GM19023 (cell line): ENCODE results near the gene IFITM10.

Source experiments
- ATAC-seq: cut with Tn5 transposase; IDR thresholded peaks from one replicate; pipeline ENCODE4 v1.9.1; 2021; ENCODE audit warnings: mild to moderate bottlenecking, moderate library complexity; ENCODE audit not compliant: unreplicated experiment

Gene IFITM10

GRCh38 chr11:1753229-1753928, 3.0 kb upstream of the IFITM10 start:
- ATAC-seq: no peak

- ATAC-seq: no peak
Measured at GRCh38 chr11:1752907-1753228, 2.5 kb upstream of the IFITM10 start.

GRCh38 chr11:1751999-1752906, 1.9 kb upstream of the IFITM10 start:
- ATAC-seq: no peak

- ATAC-seq: no peak
Measured at GRCh38 chr11:1751531-1751921, 1.1 kb upstream of the IFITM10 start.

DNA sequence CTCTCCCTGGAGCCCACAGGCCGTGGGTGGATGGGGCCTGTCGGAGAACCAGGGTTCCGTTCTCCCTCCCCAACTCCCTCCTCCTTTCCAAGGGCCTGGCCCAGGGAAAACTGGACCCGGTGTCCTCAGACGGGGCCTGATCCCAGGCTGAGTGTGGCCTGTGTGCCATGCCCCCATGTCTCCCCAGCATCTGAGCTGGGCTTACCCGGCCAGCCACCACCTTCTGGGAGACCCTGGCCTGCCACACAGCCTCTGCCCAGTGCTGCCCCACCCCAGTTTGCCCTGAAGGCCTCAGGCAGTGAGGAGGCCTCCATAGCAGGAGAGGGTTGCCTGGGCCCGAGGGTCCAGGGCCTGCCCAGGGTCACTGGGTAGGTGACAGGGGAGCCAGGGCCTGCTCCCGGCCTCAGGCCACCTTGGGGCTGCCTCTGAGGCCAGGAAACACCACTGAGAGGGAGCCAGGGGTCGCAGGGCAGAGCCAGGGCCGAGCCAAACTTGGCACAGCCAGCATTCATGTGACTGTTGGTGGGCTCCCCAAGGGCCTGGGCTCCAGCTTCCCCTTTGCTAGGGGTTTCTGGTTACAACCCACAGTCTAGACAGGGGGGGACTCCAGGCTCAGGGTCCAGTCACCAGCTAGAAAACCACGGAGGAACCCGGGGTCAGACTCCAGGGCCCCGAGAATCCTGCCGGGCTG, 590 bp upstream of the IFITM10 start:
- ATAC-seq: no peak

GRCh38 chr11:1749395-1750351, 722 bp downstream of the IFITM10 start:
- no peak for ATAC-seq

DNA sequence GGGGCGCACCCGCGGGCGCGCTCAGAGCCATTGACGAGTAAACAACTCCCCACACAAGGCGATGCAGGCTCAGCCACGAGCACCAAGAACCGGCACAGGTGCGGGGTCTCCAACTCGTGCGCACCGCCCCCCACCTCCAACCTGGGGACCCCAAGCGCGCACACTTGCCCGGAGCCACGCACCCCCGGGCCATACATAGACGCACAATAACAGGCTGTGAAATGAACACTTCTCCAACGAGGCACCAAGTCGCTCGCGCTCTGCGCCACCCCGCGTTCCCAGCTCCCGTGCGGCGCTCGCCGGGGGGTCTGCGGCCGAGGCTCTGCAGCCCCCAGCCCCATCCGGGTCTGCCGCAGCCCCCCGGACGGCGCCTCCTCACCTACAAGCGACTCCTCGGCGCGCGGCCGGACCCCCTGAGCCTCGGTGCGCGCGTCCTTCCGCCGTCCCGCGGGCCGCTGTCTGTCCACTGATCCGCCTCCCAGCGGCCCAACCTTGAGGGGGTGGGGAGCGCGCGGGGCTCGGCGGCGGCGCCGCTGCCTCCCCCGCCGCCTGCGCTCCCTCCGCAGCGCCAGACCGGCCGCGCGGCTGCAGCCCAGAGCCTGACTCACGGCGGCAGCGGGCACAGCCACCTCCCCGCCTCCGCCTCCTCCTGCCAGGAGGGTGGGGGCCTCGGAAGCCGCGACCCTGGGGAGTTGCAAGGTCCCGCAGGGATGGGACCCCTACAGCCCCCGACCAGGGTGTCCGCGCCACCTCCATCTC, 1.6 kb downstream of the IFITM10 start:
- no peak for ATAC-seq

DNA sequence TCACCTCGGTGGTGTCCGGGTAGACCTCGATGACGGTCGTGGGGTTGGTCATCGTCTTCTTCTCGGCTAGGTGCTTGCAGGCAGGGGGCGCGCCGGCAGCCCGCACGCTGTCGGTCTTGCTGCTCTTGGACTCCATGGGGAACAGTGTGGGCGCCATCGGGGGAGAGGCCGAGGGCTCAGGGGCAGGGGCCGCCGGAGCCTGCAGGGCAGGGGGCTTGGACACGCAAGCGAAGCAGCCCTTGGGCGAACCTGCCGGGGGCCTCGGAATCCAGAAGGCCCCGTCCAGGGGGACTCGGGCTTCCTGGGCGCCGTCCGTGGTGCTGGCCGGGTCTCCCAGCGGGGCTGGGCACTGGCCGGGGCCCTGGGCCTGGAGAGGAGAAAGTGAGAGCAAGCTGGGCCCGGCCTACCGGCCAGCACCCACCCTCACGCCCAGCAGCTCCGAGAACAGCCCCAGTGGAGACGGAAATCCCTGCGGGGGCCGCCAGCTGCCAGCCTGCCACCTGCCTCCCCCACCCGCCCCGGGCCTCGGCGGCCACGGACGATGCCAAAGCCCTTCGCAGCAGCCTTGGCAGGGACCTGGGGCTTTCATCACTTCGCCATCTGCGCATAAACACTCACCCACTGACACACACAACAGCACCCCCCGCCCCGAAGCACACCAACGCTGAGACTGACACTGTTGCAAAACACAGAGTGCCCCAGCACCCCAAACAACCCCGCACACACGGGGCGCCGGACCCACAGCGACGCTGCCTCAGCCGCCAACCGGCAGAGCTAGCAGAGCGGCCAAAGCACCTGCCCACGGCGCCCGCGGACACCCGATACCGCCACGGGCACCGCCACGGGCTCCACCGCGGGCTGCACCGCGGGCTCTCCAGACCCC, 2.4 kb downstream of the IFITM10 start:
- no peak for ATAC-seq

- ATAC-seq: no peak
Measured at GRCh38 chr11:1746956-1747752, 3.2 kb downstream of the IFITM10 start.

GRCh38 chr11:1746511-1746931, 3.9 kb downstream of the IFITM10 start:
- no peak for ATAC-seq

DNA sequence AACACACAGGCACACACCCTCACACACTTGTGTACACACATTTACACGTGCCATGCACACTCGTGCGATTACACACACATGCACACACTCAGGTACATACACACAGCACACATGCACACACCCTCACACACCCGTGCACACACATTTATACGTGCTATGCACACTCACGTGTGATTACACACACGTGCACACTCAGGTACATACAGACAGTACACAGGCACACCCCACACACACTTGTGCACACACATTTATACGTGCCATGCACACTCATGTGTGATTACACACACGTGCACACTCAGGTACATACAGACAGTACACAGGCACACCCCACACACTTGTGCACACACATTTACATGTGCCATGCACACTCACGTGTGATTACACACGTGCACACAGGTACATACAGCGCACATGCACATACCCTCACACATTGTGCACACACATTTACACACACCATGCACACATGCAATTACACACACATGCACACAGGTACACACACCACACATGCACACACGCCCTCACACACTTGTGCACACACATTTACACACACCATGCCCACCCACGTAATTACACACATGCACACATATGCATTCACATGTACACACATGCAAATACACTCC, 4.6 kb downstream of the IFITM10 start:
- ATAC-seq: no peak

DNA sequence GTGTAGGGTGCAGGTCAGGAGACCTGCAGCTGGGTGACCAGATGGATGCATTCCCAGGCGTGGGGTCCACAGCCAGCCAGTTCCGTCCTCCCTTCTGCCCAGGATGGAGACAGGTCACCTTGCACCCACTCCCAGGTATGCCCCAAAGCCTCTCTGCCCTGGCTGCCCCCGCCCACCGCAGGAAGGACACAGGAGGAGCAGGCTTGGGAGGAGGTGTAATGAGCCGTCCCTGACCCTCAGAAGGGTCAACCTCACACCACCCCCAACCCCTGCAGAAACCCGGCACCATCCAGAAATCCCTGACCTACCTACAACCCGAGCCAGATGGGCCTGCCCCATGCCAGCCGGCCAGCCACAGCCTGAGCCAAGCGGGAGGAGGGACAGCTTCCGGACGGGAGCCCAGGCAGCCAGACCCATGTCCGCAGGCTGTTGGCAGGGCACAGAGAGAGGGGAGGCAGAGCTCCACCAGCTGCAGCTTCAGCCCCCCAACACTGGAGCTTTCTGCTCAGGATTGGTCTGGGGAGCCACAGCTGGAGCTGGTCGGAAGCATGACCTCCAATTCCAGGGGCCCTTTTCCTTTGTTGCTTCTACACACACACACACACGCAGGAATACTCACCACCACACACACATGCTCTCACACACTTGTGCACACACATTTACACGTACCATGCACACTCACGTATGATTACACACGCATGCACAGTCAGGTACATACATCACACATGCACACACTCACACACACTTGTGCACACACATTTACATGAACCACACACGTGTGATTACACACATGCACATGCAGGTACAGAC, 5.3 kb downstream of the IFITM10 start:
- ATAC-seq: no peak

- no peak for ATAC-seq
Measured at GRCh38 chr11:1744137-1744886, 6.1 kb downstream of the IFITM10 start.

DNA sequence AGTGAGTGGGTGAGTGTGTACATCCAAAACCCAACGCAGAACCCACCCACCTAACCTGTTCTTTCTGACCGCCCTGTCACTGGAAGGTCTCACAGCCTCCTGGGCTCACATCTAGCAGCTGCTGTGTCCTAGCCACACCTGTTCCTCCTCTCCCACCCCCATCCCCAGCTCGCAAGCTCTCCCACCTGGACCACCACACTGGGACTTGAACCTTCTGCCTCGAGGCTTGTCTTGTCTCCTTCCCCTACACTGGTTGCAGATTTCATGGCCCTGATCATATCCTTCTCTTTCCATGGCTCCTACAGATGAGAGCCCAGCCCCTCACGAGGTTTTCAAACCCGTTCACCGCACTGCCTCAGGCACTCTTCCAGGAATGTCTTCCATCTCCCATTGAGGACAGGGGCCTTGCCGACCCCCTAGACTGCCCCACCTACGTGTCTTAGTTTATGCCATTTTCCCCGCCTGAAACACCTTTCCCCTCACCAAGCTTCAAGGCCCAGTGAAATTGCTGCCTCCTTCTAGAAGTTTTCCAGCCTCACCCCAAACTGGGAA, 6.7 kb downstream of the IFITM10 start:
- no peak for ATAC-seq

DNA sequence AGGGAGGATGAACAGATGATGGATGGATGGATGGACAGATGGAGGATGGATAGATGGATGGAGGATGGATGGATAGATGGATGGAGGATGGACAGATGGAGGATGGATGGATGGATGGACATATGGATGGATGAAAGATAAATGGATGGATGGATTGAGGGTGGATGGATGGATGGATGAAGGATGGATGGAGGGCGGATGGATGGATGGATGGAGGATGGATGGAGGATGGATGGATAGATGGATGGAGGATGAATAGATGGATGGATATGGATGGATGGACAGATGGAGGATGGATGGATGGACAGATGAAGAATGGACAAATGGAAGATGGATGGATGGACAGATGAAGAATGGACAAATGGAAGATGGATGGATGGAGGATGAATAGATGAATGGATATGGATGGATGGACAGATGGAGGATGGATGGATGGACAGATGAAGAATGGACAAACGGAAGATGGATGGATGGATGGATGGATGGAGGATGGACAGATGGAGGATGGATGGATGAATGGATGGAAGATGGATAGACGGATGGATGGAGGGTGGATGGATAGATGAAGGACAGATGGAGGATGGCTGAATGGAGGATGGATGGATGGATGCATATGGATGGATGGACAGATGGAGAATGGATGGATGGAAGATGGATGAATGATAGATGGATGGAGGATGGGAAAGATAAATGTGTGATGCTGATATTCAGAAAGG, 7.4 kb downstream of the IFITM10 start:
- no peak for ATAC-seq
